KMS-11 (cell line): ENCODE results near the gene IP6K1.

Experiments used
- H2AFZ ChIP-seq: fragments of 200-600 bp; sonication (generic); 2 replicates; pipeline ENCODE4 v1.6.1; 2016; ENCODE audit warnings: antibody characterized with exemption, mixed run types, low read depth
- H3K27ac ChIP-seq: fragments of 200-600 bp; sonication (generic); 2 replicates; pipeline ENCODE4 v1.6.1; 2016; ENCODE audit warnings: mild to moderate bottlenecking, mixed run types
- H3K27me3 ChIP-seq: fragments of 200-600 bp; sonication (generic); 2 replicates; pipeline ENCODE4 v1.6.1; 2017; ENCODE audit warnings: mild to moderate bottlenecking, low read depth, mixed run types, moderate library complexity; ENCODE audit not compliant: insufficient read depth
- H3K36me3 ChIP-seq: fragments of 200-600 bp; sonication (generic); 2 replicates; pipeline ENCODE4 v1.6.1; 2017; ENCODE audit warnings: mild to moderate bottlenecking, mixed run types; ENCODE audit not compliant: insufficient read depth
- H3K4me1 ChIP-seq: fragments of 200-600 bp; sonication (generic); 2 replicates; pipeline ENCODE4 v1.6.1; 2016; ENCODE audit warnings: mild to moderate bottlenecking, low read depth, mixed run types; ENCODE audit not compliant: poor library complexity, severe bottlenecking
- H3K4me2 ChIP-seq: fragments of 200-600 bp; sonication (generic); 2 replicates; pipeline ENCODE4 v1.7.0; 2016; ENCODE audit warnings: mild to moderate bottlenecking, mixed run types
- H3K4me3 ChIP-seq: fragments of 200-600 bp; sonication (generic); IDR thresholded peaks from 2 replicates; pipeline ENCODE4 v1.6.1; 2017; ENCODE audit warnings: low read depth, low read length, mixed read lengths; ENCODE audit not compliant: insufficient read depth
- H3K79me2 ChIP-seq: fragments of 200-600 bp; sonication (generic); 2 replicates; pipeline ENCODE4 v1.6.1; 2016; ENCODE audit warnings: low read depth, mixed run types; ENCODE audit not compliant: insufficient read depth
- H3K9ac ChIP-seq: fragments of 200-600 bp; sonication (generic); 2 replicates; pipeline ENCODE4 v1.6.1; 2016; ENCODE audit warnings: mild to moderate bottlenecking, mixed run types
- H4K20me1 ChIP-seq: fragments of 200-600 bp; sonication (generic); 2 replicates; pipeline ENCODE4 v1.6.1; 2016; ENCODE audit warnings: mild to moderate bottlenecking, mixed run types; ENCODE audit not compliant: insufficient read depth
- CTCF ChIP-seq: fragments of 200-600 bp; sonication (generic); conservative IDR thresholded peaks from 2 replicates; pipeline ENCODE4 v1.6.1; 2017; ENCODE audit warnings: low read depth, mild to moderate bottlenecking, antibody characterized with exemption, low read length, moderate library complexity, mixed read lengths

Gene IP6K1

GRCh38 chr3:49813497-49814174, 27.3 kb upstream of the IP6K1 start, which contains the start of gene UBA7:
Gene UBA7 (minus strand): TSS chr3:49813953. CDS start chr3:49813787, 166 bp downstream.
- no peaks in the 10 kb centered on the region for H4K20me1 ChIP-seq
- H2AFZ ChIP-seq: no peak within 1 kb of the TSS
- no peaks in the 10 kb centered on the region for H3K36me3 ChIP-seq
- no peaks in the 10 kb centered on the region for H3K79me2 ChIP-seq
- no peaks in the 10 kb centered on the region for H3K4me1 ChIP-seq
- no peak within 1 kb of the TSS for H3K4me3 ChIP-seq
- no peak within 1 kb of the TSS for H3K27ac ChIP-seq
- H3K9ac ChIP-seq: no peak within 1 kb of the TSS
- no peak within 1 kb of the TSS for H3K4me2 ChIP-seq
- no peak for TF ChIP-seq CTCF
- H3K27me3 ChIP-seq: no peaks in the 10 kb centered on the region

GRCh38 chr3:49812916-49813496, 26.7 kb upstream of the IP6K1 start:
- Histone ChIP-seq H3K9ac (no peak overlapping the region), H3K27ac (no peak overlapping the region), H3K79me2 (no peaks in the 10 kb centered on the region), H3K36me3 (no peaks in the 10 kb centered on the region), H3K4me3 (no peak overlapping the region), H2AFZ (no peak overlapping the region), H4K20me1 (no peaks in the 10 kb centered on the region), H3K4me1 (no peaks in the 10 kb centered on the region), H3K27me3 (no peaks in the 10 kb centered on the region), H3K4me2 (no peak overlapping the region)
- no peak for TF ChIP-seq CTCF

GRCh38 chr3:49807431-49808114, 21.2 kb upstream of the IP6K1 start:
- Histone ChIP-seq H3K4me1 (no peaks in the 10 kb centered on the region), H3K4me2 (no peak overlapping the region), H3K27ac (no peak overlapping the region), H3K79me2 (no peaks in the 10 kb centered on the region), H4K20me1 (no peaks in the 10 kb centered on the region), H2AFZ (no peak overlapping the region), H3K4me3 (no peak overlapping the region), H3K36me3 (no peaks in the 10 kb centered on the region), H3K27me3 (no peaks in the 10 kb centered on the region), H3K9ac (no peak overlapping the region)
- TF ChIP-seq CTCF: no peak

- Histone ChIP-seq H2AFZ (no peak overlapping the region), H3K79me2 (no peaks in the 10 kb centered on the region), H3K9ac (no peak overlapping the region), H3K4me2 (no peak overlapping the region), H3K27ac (no peak overlapping the region), H3K4me1 (no peaks in the 10 kb centered on the region), H4K20me1 (no peaks in the 10 kb centered on the region), H3K4me3 (no peak overlapping the region), H3K27me3 (no peaks in the 10 kb centered on the region), H3K36me3 (no peaks in the 10 kb centered on the region)
- no peak for TF ChIP-seq CTCF
Observed at GRCh38 chr3:49806850-49807249, 20.5 kb upstream of the IP6K1 start.
